Thyroid gland (tissue), 4 donors: Measurements from ENCODE around the gene SULF2.

Experiments used
- POLR2A ChIP-seq, 2 donors: fragments of 450-650 bp; IDR thresholded peaks; one replicate each; pipeline ENCODE4 v1.6.1; 2017; ENCODE audit warnings: antibody characterized with exemption in 2 of 2, mild to moderate bottlenecking in 2 of 2, moderate library complexity in 1 of 2
- TF ChIP-seq, protein P1 (sequence below), 6 experiments: fragments of 200-600 bp in 3 of 6; fragments of 450-650 bp in 3 of 6; sonication (generic) in 3 of 6; IDR thresholded peaks; one replicate each; pipeline ENCODE4 v1.5.1; 2016 to 2019; ENCODE audit warnings: antibody characterized with exemption in 6 of 6, mild to moderate bottlenecking in 2 of 6, inconsistent platforms in 1 of 6, moderate library complexity in 1 of 6

DNA sequence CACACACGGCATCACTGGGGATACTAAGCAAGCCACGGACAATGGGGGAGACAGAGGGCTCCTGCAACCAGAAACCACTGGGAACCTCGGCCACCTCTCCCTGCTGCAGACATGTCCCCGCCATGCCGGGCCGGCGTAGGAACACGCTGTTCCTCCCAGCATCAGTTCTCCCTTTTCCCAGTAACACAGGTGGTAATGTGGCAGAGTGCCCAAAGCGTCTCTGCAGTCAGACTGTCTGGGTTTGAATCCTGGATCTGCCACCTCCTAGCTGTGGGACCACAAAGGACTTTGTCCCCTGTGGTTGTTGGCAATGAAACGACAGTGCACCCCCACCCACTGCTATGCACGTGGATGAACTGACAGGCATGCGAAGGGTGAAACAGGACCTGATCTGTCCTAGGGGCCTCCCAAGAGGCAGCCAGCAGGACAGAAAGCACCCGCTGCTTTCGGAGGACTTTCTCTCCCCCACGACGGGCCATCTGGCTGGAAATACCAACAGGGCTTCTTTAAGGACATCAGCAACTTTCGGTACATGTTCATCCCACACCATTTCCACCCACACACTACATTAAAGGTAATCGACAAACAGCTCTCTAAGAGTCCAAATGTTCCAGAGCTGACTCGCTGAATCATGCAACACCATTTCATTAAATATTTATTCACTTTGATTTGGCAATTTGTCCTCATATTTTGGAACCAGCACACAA, 74.1 kb downstream of the SULF2 start:
- TF ChIP-seq, protein P1, sequence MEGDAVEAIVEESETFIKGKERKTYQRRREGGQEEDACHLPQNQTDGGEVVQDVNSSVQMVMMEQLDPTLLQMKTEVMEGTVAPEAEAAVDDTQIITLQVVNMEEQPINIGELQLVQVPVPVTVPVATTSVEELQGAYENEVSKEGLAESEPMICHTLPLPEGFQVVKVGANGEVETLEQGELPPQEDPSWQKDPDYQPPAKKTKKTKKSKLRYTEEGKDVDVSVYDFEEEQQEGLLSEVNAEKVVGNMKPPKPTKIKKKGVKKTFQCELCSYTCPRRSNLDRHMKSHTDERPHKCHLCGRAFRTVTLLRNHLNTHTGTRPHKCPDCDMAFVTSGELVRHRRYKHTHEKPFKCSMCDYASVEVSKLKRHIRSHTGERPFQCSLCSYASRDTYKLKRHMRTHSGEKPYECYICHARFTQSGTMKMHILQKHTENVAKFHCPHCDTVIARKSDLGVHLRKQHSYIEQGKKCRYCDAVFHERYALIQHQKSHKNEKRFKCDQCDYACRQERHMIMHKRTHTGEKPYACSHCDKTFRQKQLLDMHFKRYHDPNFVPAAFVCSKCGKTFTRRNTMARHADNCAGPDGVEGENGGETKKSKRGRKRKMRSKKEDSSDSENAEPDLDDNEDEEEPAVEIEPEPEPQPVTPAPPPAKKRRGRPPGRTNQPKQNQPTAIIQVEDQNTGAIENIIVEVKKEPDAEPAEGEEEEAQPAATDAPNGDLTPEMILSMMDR (IDR thresholded peaks at IDR 0.05): no peak
- no peak for TF ChIP-seq POLR2A (IDR thresholded peaks at IDR 0.05)
